Body of pancreas (tissue), 4 donors: Measurements from ENCODE around the gene ZNF93. TPM values are rescaled to one million over a fixed set of nuclear protein-coding genes. Genes with fewer than 3 reads are reported as not detected.
"Not testable (repeated sequence)": the region's sequence is repeated elsewhere in the genome, so short reads cannot be mapped to it uniquely, and the experiment has no call there.

ENCODE experiments used
- ATAC-seq: fragments of 150-250 bp; one replicate; pipeline ENCODE4 v1.9.1; 2016
- DNase-seq, 4 donors: peaks; one replicate each; pipeline ENCODE4 v3.0.0-alpha.2; 2019
- H3K27ac ChIP-seq, 4 donors: fragments of 200-600 bp; sonication (generic); 1 replicate in 3 of 4; 2 replicates in 1 of 4; pipeline versions ENCODE4 v1.5.1 to v1.6.1; 2016 to 2019; ENCODE audit warnings: mild to moderate bottlenecking in 1 of 4, mixed read lengths in 1 of 4, moderate library complexity in 1 of 4
- H3K27me3 ChIP-seq, 2 donors: fragments of 200-600 bp; sonication (generic); one replicate each; pipeline ENCODE4 v1.6.0; 2016; ENCODE audit warnings: mild to moderate bottlenecking in 1 of 2
- H3K36me3 ChIP-seq, 2 donors: fragments of 200-600 bp; sonication (generic); replicated peaks in 1 of 2; 2 replicates each; pipeline ENCODE4 v1.5.1; 2016; ENCODE audit warnings: low read depth in 2 of 2; ENCODE audit not compliant: insufficient read depth in 1 of 2
- H3K4me1 ChIP-seq: fragments of 200-600 bp; sonication (generic); one replicate; pipeline ENCODE4 v1.6.0; 2016
- H3K4me3 ChIP-seq, 2 donors: fragments of 200-600 bp; sonication (generic); 1 replicate in 1 of 2; 2 replicates in 1 of 2; pipeline ENCODE4 v1.5.1; 2016 to 2019
- H3K9me3 ChIP-seq, 3 donors: fragments of 200-600 bp; sonication (generic); 1 replicate in 2 of 3; 2 replicates in 1 of 3; pipeline ENCODE4 v1.5.1; 2016
- CTCF ChIP-seq, 7 experiments: fragments of 450-650 bp in 4 of 7; fragments of 200-600 bp in 3 of 7; sonication (generic) in 3 of 7; IDR thresholded peaks; one replicate each; pipeline ENCODE4 v1.5.1; 2016 to 2019; ENCODE audit warnings: antibody characterized with exemption in 7 of 7
- POLR2A ChIP-seq, 3 donors: fragments of 450-650 bp; IDR thresholded peaks; one replicate each; pipeline ENCODE4 v1.6.1; 2016; ENCODE audit warnings: antibody characterized with exemption in 3 of 3, mild to moderate bottlenecking in 2 of 3
- WGBS, 2 donors: methylation state at CpG; one replicate each; pipeline ENCODE4 v1.1.5; 2017; 5-methylcytosine and 5-hydroxymethylcytosine counted together
- intact Hi-C: fragments of 100-400 bp; cut with DNase I; formaldehyde crosslinking; loops from one replicate; pipeline ENCODE4 v1.15.1; 2023
- total RNA-seq, 2 donors: library from RNA; depleted of rRNA; stranded (reverse); fragments of >200 nt; gene quantifications; one replicate each; pipeline ENCODE4 v1.1.0, GENCODE V29; 2016

The ZNF93 gene
- total RNA-seq, 2 donors from 2014 or later: 2.3 to 5.4 TPM

DNA sequence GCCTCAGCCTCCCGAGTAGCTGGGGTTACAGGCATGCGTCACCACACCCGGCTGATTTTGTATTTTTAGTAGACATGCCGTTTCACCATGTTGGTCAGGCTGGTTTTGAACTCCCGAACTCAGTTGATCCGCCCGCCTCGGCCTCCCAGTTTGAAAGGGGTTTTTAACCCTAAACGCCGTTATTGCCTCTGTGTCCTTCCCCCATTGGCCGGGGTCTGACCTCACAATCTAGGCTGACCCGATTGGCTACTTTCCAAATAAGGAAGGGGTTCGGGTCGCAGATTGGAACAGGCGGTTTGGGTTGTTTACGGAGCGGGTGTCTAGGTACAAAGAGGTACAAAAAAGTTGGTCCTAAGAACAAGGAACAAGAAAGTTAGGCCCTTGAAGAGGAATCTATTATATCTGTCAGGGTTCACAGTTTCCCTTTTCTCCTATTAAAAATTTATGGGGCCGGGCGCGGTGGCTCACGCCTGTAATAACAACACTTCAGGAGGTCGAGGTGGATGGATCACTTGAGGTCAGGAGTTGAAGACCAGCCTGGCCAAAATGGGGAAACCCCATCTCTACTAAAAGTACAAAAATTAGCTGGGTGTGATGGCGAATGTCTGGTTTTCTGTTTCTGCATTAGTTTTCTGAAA lies 34.0 kb upstream of the ZNF93 start:
- 2 to 4% methylated on average over 22 to 23 of the region's 23 CpGs for WGBS, 2 donors
- H3K27ac ChIP-seq: peak overlapping the region; percentile 67 to 97 (median 92)
- H3K4me3 ChIP-seq: peak overlapping the region; percentile 45 to 78
- peaks cover 18% of the 10 kb centered on the region for H3K4me1 ChIP-seq
- intact Hi-C loops: no loop called here
- ATAC-seq (no peak), DNase-seq (peak in 3 of 4 donors; percentile 11 to 19 (median 17))
- no peaks in the 10 kb centered on the region for H3K27me3 ChIP-seq
- H3K36me3 ChIP-seq: no peaks in the 10 kb centered on the region
- no peaks in the 10 kb centered on the region for H3K9me3 ChIP-seq
- TF ChIP-seq CTCF (IDR thresholded peaks at IDR 0.05) (no peak), POLR2A (IDR thresholded peaks at IDR 0.05) (no peak)

- H3K27ac ChIP-seq, DNase-seq, H3K36me3 ChIP-seq, H3K27me3 ChIP-seq, intact Hi-C loops, ATAC-seq, H3K4me3 ChIP-seq, H3K9me3 ChIP-seq: not testable (repeated sequence)
- H3K4me1 ChIP-seq: peaks cover 16% of the 10 kb centered on the region
- 85 to 93% methylated on average over 5 of the region's 5 CpGs for WGBS, 2 donors
These were observed 30.7 kb upstream of the ZNF93 start for GRCh38 chr19:19870086-19870485.

GRCh38 chr19:19871932-19872331 lies 28.8 kb upstream of the ZNF93 start:
- H3K4me3 ChIP-seq: no peak overlapping the region
- TF ChIP-seq CTCF (IDR thresholded peaks at IDR 0.05) (no peak), POLR2A (IDR thresholded peaks at IDR 0.05) (no peak)
- no peaks in the 10 kb centered on the region for H3K9me3 ChIP-seq
- no peak overlapping the region for H3K27ac ChIP-seq
- no peak for DNase-seq
- intact Hi-C loops: no loop called here
- H3K27me3 ChIP-seq: no peaks in the 10 kb centered on the region
- peaks cover 19% of the 10 kb centered on the region for H3K4me1 ChIP-seq
- H3K36me3 ChIP-seq: no peaks in the 10 kb centered on the region
- 77 to 82% methylated on average over 3 of the region's 3 CpGs for WGBS, 2 donors
- ATAC-seq: no peak

- no peaks in the 10 kb centered on the region for H3K27me3 ChIP-seq
- H3K4me3 ChIP-seq: no peak overlapping the region
- H3K27ac ChIP-seq: no peak overlapping the region
- intact Hi-C loops: no loop called here
- TF ChIP-seq CTCF (IDR thresholded peaks at IDR 0.05): no peak
- TF ChIP-seq POLR2A (IDR thresholded peaks at IDR 0.05): no peak
- DNase-seq: no peak
- no peak for ATAC-seq
- H3K9me3 ChIP-seq: no peaks in the 10 kb centered on the region
- peaks cover 14% of the 10 kb centered on the region for H3K4me1 ChIP-seq
- H3K36me3 ChIP-seq: no peaks in the 10 kb centered on the region
These were observed 27.4 kb upstream of the ZNF93 start for GRCh38 chr19:19873381-19873780.

DNA sequence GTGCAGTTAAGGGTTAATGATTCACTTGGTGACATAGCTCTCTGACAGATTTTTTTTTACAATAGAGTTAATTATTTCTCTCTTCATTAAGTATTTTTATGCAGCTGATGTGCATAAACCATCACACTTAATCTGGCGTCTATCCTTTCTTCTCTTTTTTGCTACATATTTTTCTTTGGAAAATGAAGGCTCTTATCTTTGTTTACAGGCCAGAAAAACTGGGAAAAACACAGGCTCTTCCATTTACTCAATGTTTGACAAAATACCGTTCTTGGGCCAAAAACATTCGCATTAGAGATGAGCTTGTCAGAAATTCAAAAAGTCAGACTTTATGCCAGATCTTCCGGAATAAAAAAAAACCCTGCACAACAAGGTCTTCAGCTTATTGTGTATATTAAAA lies 23.0 kb upstream of the ZNF93 start:
- ATAC-seq (no peak), DNase-seq (no peak)
- 47 to 48% methylated on average over 4 of the region's 4 CpGs for WGBS, 2 donors
- TF ChIP-seq POLR2A (IDR thresholded peaks at IDR 0.05): no peak
- TF ChIP-seq CTCF (IDR thresholded peaks at IDR 0.05): no peak
- Histone ChIP-seq H3K27ac (no peak overlapping the region), H3K36me3 (no peaks in the 10 kb centered on the region), H3K27me3 (no peaks in the 10 kb centered on the region), H3K9me3 (no peaks in the 10 kb centered on the region), H3K4me1 (peaks cover 12% of the 10 kb centered on the region), H3K4me3 (no peak overlapping the region)
- intact Hi-C loops: no loop called here
